Measurements from ENCODE around the gene SF3B2.

Gene SF3B2

DNA sequence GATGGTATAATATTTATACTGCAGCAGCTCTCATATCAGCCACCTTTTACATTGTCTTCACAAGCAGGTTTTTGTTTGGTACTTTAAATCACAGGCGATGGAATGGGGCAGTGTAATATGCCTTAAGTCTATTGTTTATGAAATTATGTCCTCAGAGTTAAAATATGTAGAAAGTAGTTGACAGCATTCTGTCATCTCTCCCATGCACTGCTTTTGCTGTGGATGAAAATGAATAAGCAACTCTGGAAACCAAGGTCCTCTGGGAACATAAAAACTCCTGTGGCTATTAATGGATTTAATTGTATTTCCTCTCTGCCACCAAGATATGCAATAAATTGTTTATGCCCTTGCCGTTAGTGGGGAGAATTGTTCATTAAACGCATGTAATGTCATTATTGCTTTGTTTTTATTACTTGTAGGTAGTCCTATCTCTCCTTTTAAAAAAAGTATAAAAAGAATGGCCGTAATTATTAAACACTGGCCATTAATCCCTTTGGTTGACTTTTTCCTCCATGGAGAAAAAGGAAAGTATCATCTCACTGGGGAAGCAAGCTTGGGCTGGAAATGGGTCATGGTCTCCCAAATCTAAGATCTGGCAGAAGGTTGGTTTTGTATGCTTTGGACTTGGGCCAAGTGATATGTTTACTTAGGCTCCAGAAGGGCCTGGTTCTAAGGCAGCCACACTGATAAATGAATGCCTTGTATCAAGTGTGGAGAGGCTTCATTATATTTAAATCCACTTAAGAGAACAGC is 31.0 kb downstream of the SF3B2 start:
- Histone ChIP-seq H3K9me3 (ENCODE audit: control insufficient read depth, low read length) (no peaks in the 10 kb centered on the region), H3K36me3 (ENCODE audit: control insufficient read depth, insufficient read depth, low read length) (no peaks in the 10 kb centered on the region), H3K27ac (no peak overlapping the region), H2AFZ (no peak overlapping the region), H3K4me1 (peaks cover 3% of the 10 kb centered on the region), H3K4me2 (ENCODE audit: low read length) (no peak overlapping the region), H3K27me3 (ENCODE audit: control insufficient read depth, insufficient read depth, low read length) (no peaks in the 10 kb centered on the region), H3K79me2 (peaks cover 18% of the 10 kb centered on the region), H3K4me3 (ENCODE audit: low read depth, low read length) (no peak overlapping the region), H3K9ac (no peak overlapping the region)
- TF ChIP-seq, protein P1, sequence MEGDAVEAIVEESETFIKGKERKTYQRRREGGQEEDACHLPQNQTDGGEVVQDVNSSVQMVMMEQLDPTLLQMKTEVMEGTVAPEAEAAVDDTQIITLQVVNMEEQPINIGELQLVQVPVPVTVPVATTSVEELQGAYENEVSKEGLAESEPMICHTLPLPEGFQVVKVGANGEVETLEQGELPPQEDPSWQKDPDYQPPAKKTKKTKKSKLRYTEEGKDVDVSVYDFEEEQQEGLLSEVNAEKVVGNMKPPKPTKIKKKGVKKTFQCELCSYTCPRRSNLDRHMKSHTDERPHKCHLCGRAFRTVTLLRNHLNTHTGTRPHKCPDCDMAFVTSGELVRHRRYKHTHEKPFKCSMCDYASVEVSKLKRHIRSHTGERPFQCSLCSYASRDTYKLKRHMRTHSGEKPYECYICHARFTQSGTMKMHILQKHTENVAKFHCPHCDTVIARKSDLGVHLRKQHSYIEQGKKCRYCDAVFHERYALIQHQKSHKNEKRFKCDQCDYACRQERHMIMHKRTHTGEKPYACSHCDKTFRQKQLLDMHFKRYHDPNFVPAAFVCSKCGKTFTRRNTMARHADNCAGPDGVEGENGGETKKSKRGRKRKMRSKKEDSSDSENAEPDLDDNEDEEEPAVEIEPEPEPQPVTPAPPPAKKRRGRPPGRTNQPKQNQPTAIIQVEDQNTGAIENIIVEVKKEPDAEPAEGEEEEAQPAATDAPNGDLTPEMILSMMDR (IDR thresholded peaks at IDR 0.05): no peak

DNA sequence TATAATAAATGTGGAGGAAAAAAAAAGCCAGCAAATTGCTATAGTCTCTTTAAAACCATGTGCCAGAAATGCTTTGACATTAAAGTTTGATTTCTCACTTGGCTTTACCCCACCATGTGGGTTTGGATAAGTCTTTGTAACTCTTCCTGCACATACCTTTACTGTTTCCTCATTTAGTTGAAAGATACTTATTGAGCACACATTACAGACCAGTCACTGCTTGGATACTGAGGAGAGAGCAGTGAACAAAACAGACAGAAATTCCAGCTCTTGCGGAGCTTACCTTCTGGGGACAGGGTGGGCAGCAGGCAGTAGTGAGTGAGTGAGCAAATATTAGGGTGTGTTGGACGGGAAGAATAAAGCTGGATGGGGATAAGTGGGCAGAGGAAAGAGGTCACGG is 31.6 kb downstream of the SF3B2 start:
- Histone ChIP-seq H3K9ac (no peak overlapping the region), H3K27ac (no peak overlapping the region), H3K79me2 (peaks cover 18% of the 10 kb centered on the region), H3K4me2 (ENCODE audit: low read length) (no peak overlapping the region), H3K36me3 (ENCODE audit: control insufficient read depth, insufficient read depth, low read length) (no peaks in the 10 kb centered on the region), H3K27me3 (ENCODE audit: control insufficient read depth, insufficient read depth, low read length) (no peaks in the 10 kb centered on the region), H3K4me3 (ENCODE audit: low read depth, low read length) (no peak overlapping the region), H2AFZ (no peak overlapping the region), H3K9me3 (ENCODE audit: control insufficient read depth, low read length) (no peaks in the 10 kb centered on the region), H3K4me1 (peaks cover 3% of the 10 kb centered on the region)
- TF ChIP-seq, protein P1 (IDR thresholded peaks at IDR 0.05): no peak

DNA sequence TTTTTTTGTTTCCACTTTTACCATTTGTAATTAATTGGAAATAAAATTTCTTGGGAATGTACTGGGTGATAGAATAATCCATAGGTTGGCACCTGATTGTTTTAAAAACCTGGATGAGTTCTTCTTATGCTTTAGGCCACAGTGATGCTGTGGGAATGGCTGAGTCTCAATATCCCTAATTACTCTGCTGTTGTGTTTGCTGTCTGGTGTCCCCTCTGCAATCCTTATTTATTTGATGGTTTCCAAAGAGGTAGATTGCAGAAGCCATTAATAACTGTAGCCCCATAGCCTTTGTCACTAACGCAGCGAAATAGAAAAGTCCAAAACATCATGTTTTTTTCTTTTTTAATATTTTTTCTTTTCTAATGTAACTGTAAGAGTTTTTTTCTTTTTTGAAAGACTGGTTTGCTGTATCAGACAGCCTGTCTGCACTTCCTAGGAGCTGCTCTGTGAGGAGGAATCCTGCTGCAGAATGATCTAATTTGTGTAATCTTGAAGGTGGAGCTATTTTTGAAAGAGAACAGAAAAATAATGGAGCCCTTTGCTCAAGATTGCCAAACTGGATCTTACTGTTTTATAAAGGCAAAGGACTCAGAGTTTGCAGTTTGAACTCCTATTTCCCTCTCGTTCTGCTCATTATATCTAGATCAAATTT is 32.8 kb downstream of the SF3B2 start:
- Histone ChIP-seq H3K27ac (no peak overlapping the region), H3K4me3 (ENCODE audit: low read depth, low read length) (no peak overlapping the region), H3K9me3 (ENCODE audit: control insufficient read depth, low read length) (no peaks in the 10 kb centered on the region), H3K4me2 (ENCODE audit: low read length) (no peak overlapping the region), H3K4me1 (peaks cover 3% of the 10 kb centered on the region), H2AFZ (no peak overlapping the region), H3K79me2 (peaks cover 21% of the 10 kb centered on the region), H3K36me3 (ENCODE audit: control insufficient read depth, insufficient read depth, low read length) (no peaks in the 10 kb centered on the region), H3K9ac (no peak overlapping the region), H3K27me3 (ENCODE audit: control insufficient read depth, insufficient read depth, low read length) (no peaks in the 10 kb centered on the region)
- TF ChIP-seq, protein P1 (IDR thresholded peaks at IDR 0.05): no peak

DNA sequence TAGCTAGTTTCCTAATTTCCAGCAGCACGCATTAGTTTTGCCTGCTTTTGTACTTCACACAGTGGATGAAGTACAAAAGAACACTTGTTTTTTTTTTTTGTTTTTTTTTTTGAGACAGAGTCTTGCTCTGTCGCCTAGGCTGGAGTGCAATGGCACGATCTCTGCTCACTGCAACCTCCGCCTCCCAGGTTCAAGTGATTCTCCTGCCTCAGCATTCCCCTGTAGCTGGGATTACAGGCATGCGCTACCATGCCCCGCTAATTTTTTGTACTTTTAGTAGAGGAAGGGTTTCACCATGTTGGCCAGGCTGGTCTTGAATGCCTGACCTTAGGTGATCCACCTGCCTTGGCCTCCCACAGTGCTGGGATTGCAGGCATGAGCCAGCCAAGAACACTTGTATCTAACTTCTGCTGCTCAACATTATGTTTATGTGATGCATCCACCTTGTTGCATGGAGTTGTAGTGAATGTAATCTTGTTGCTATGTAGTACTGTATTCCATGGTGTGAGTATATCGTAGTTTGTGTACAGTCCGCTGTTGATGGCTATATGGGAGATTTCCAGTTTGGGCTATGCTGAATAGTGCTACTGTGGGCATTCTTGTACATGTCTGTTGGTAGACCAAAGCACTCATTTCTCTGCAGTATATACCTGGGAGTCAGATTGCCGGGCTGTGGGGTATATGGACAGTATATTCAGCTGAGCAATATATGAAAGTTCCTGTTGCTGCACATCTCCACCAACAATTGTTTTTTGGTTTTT is 35.2 kb downstream of the SF3B2 start:
- Histone ChIP-seq H3K27me3 (ENCODE audit: control insufficient read depth, insufficient read depth, low read length) (no peaks in the 10 kb centered on the region), H3K9ac (no peak overlapping the region), H3K79me2 (peaks cover 20% of the 10 kb centered on the region), H3K27ac (no peak overlapping the region), H3K9me3 (ENCODE audit: control insufficient read depth, low read length) (no peaks in the 10 kb centered on the region), H3K36me3 (ENCODE audit: control insufficient read depth, insufficient read depth, low read length) (no peaks in the 10 kb centered on the region), H3K4me3 (ENCODE audit: low read depth, low read length) (no peak overlapping the region), H2AFZ (no peak overlapping the region), H3K4me1 (no peaks in the 10 kb centered on the region), H3K4me2 (ENCODE audit: low read length) (no peak overlapping the region)
- TF ChIP-seq, protein P1 (IDR thresholded peaks at IDR 0.05): no peak
